HG03066 (cell line): ENCODE data around the gene SLC4A5.

Experiments
- ATAC-seq: cut with Tn5 transposase; IDR thresholded peaks from one replicate; pipeline ENCODE4 v1.9.1; 2021; ENCODE audit warnings: low read depth; ENCODE audit not compliant: unreplicated experiment

Gene SLC4A5

DNA sequence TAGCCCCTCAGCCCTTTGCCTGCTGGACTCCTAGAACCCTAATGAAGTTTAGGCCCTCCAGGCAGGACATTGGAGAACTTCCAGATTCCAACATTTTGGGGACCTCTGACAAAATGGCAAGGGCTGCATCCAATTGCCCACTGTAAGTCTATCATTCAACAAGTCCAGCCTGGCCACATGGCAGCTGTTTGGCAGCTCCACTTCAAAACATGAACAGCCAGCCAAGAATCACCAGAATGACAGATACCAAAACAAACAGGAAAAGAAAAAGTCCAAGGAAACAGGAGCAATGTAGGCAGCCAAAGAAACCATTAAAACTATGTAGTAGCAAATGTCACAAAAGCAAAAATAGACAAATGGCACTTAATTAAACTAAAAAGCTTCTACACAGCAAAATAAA is 25.5 kb downstream of the SLC4A5 start:
- no peak for ATAC-seq

DNA sequence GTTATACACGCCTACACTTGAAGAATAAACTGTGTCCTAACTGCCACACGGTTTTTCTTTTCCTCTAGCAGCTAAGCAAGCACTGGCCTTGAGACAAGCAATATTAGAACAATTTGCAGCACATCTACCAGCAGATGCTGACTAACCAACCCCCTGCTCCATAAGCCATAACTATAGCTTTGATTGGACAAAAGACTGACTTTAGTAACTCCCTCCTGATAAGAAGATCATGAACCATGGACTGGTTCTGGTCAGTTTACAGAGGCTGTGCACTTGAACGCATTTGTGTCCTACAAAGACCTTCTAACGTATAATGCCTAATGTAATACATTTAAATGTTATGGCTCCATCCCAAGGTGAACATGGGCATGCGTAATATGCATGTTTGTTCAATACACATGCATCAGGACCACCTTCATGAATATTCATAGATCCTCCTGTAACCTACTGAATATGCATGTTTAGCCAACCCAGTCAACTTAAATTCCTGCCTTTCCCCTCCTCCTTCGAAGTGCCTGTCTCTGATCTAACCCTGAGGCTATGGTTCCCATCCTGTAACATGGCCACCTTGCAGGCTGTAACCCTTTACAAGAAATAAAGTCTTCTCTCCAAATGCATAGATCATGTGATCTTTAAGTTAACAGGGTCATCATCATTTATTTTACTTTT is 26.5 kb downstream of the SLC4A5 start:
- ATAC-seq: no peak

DNA sequence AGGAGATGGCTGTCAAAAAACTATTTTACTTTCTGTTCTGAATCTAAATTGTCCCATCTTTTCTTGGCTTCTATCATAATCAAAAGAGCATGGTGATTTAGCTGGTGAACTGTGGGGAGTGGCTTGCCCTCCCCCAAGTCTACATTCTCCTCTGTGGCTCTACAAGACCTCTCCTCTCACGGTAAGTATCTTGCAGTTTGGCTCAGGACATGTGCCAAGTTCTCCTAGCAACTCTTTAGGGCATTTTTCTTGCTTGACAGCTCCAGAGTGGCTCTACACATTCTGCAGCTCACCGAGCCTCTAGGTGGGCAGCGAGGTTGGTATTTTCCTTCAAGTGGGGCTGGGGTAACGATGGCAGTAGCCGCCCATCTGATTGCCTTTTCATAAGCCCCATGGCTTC is 29.1 kb downstream of the SLC4A5 start:
- ATAC-seq: no peak

DNA sequence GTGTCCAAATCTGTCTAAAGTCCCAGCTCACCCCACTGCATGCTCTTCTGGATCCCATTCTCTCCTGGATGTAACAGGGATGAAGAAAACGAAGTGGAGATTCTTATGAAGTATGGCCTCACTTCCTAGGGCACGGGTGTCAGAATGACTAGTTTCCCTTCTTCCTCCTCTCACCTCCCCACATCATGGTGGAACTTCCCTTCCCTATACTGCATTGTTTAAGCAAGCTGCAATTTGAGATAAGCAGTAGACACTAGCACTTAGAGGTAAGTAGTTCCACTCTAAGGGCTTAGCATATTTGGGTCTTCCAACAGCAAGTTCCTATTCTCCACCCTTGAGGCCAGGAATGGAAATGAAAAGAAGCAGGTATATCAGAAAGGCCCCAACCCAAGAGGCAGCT is 29.7 kb downstream of the SLC4A5 start:
- ATAC-seq: no peak

DNA sequence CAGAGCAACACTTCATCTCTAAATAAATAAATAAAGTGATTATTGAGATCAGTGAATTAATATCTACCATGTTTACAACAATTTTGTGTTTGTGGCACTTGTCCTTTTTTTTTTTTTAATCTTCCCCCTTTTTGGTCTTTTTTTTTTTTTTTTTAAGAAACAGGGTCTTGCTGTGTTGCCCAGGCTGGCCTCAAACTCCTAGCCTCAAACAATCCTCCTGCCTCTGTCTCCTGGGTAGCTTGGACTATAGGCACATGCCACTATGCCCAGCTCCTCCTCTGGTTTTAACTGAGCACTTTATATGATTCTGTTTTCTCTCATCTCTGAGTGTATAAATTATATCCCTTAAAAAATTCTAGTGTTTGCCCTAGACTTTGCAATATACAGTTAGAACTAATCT is 30.3 kb downstream of the SLC4A5 start:
- ATAC-seq: no peak

DNA sequence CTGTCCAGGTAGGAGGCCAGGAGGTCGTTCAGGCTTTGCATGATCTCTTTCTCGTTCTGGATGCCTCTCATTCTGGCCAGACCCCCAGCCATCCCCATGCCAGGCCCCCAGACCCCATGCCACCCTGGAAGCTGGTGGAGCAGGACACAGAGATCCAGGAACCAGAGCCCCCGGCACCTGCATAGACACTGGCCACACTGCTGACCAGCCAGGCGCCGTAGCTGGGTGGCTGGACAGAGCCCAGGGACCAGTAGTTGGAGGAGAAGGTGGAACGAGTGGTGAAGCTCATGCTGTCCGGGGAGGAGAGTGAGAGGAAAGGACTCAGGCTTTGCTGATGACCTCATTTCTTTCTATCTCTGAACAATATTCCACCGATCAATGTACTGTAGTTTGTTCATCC is 35.5 kb downstream of the SLC4A5 start:
- no peak for ATAC-seq

DNA sequence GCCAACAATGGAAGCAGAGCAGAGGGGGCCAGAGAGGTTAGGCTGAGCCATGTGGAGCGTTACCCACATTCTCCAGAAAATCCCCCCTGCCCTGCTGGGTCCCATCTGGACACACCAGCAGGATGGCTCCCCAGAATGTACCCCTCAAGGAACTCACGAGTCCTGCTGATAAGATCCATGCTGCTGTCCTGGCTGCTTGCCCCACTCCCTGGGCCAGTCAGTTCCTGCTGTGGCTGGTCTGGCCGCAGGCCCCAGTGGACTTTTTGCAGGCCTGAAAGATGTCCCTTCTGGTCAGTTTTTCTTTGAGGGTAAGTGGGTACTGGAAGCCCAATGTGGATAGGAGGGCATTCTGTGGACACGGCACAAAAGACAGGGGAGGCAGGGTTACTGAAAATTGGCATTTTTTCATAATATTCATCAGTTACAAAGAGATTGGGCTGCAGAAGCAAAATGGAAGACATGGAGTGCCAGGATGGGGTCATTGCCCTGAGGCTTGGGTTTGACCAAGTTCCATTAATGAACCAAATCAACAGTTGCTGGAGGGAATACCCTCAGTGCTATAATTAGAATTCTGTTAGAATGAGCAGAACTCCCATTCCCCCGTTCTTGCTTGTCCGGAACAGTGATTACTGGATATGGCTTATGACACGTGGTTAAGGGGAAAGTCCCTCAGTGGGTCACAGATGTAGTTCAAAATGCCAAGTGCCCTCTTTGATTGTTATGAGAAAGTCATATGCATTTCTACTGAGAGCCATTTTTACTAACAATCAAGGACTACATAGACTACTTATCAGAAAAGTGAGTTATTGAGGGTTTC is 38.7 kb downstream of the SLC4A5 start:
- ATAC-seq: no peak

DNA sequence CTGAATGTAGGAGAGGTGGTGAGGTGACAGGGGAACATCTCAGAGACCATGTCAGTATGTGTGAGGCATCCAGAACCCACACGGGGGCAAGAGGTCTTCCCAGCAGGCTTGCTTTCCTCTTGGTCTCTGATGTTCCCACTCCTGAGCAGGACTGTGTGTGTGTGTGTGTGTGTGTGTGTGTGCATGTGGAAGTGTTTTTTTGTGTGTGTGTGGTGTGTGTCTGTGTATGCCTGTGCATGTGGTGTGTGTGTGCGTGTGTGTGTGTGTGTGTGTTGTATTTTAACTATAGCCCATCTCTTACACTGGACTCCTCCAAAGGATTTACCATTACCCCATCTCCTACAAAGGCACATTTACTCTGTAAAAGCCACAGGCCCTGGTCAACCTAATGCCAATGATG is 40.4 kb downstream of the SLC4A5 start:
- no peak for ATAC-seq

DNA sequence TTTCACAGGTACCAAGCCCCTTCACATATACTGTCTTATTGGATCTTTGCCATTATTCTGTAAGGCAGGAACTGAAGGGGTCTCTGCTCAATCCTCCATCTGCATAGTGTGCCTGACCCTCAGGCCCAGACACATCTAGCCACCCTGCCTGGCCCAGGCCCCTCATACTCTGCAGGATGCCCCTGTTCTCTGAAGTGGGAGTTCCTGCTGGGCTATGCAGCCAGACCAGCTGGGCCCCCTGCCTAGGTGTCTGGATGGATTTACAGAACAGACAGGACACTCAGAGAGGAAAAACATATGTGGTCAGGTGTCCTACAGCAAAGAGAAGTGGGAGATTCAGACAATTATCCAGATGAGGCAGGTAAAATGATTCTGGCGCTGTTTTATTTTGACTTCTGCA is 42.0 kb downstream of the SLC4A5 start:
- ATAC-seq: no peak

DNA sequence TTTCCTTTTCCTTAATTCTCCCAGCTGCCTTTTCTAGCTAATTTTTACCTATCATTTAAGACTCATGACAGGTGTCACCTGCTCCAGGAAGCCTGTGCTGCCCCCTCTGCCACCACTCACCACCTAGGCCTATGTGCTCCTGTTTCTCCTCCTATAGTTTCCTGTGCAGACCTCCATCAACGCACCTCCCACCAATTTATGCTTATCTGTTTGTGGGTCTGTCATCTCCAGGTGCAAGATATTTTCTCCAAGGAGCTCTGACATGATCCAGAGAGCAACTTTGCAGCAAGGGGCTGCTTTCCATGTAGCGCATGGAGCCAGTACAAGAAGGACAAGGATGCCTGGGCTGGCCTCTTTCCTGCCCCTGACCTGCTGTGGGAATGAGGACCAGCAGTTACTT is 42.7 kb downstream of the SLC4A5 start:
- no peak for ATAC-seq

DNA sequence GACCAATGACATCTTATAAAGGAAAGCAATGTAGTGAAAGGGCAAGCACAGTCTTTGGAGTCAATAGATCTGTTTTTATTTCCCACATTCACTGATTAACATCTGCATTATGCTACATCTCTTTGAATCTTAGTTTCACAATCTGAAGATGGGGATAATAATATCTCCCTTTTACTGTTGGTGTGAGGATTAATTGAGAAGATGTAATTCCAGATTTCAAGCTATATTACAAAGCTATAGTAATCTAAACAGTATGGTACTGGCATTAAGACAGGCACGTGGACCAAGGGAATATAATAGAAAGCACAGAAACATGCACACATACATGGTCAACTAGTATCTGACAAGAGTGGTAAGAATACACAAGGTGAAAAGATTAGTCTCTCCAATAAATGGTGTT is 45.3 kb downstream of the SLC4A5 start:
- ATAC-seq: no peak

DNA sequence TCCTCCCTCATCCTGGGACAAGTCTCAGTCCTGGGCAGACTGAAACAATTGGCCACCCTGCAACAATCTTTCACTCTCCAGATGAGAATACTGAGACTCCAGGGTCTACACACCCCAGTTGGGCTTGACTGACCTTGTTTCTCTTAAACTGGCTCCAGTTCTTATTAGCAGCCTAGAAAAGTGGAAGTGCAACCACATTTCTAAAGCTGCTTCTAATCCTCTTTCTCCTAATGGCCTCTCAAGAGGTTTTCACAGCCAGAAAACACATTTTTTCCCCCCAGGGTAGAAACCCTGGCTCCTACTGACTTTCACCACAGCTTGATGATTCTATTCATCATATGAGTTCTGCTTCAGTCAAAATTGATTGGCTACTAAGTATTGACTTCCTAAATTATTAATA is 45.8 kb downstream of the SLC4A5 start:
- peak; percentile 77 for ATAC-seq

DNA sequence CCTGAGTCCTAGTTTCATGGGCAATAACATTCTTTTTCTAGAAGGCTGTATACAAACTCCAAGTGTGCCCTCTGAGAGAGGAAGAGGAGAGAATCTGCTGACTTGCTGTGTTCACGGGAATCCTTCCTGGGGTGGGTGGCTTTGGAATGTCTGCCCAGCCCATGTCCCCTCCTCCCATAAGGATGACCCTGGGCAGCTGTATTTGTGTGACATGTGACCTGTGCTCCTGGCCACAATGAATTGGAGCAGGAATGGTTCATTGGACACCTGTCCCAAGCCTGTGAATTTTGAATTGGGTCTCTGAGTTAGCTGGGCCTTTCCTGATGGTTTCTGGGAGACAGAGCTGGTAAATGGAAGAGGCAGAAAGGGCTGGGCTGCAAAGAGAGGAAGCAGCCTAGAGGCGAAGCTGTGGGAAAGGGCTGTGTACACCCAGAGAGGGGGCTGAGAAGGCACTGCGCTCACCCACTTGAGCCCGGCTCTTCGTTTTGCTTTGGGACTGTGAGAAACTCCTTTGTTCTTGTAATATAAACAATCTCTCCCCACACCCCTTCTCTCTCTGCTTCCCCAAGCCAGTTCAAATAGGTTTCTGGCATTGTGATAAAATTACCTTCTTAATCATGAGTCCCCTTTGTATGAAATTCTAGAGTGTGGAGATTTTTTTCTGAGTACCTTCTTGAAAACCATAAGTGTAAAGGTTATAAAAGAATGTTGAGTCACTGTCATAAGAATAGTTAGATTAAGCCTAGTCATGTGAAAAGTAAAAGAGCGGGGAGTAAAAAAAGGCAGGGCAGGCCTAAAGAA is 49.8 kb downstream of the SLC4A5 start:
- ATAC-seq: no peak

DNA sequence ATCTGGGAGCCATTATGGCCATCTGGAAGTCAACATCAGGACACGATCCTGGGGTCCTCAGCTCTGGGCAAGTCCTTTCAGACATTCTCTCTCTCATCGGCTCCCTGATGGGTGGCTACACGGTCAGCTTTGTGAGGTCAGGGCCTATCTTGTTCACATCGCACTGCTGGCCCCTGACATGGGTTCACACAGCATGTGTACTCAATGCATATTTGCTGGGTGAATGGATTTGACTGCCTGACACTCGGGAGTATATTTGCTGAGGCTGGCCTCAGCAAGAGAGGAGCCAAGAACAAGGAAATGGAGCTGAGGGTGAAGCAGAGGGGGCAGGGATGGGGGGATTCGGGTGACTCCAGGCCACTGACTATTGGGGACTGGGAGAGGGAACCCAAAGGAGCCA is 50.5 kb downstream of the SLC4A5 start:
- ATAC-seq: no peak

DNA sequence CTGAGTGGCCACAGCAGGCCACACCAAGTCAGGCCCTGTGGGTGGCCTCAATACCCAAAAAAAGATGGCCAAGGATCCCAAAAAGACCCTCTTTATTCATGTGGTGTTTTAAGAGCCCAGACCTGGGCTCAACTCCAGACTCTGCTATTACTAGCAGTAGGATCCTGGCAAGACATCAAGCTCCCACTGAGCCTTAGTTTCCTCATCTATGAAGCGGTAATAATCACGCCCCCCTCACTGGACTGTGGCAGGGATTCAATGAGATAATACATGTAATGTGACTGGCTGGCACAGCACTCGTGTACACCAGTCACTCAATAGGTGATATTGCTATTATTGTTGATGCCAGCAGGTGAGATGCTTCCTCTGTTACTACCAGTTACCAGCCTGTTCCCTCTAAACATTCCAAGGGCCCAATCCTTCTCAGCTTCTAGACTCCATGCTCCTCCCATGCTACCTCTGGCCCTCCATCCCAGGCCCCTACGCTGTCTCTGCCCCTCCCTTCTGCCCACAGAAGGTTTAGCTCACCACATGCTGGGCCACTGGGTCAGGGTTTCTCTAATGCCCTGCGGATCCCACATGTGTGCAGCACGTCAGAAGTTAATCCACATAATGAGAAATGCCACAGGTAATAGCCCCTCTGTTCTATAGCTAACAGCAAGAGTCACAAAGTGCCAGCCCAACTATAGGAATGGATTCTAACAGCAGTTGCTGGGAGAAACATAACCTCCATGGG is 51.2 kb downstream of the SLC4A5 start:
- no peak for ATAC-seq

DNA sequence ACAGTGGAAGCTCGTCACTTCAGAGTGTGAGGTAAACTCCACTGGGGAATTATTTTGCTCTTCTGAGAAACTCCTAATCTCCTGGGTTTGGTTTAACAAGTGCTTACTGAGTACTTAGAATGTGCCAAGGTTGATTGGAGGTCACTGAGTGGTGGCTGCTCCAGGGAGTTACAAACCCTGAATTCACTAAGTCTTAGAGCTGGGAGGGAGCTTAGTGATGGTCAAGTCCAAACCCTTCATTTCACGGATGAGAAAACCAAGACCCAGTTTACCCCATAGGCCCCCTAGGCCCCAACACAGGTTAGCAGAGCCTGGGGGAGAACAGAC is 52.0 kb downstream of the SLC4A5 start:
- ATAC-seq: peak; percentile 22

DNA sequence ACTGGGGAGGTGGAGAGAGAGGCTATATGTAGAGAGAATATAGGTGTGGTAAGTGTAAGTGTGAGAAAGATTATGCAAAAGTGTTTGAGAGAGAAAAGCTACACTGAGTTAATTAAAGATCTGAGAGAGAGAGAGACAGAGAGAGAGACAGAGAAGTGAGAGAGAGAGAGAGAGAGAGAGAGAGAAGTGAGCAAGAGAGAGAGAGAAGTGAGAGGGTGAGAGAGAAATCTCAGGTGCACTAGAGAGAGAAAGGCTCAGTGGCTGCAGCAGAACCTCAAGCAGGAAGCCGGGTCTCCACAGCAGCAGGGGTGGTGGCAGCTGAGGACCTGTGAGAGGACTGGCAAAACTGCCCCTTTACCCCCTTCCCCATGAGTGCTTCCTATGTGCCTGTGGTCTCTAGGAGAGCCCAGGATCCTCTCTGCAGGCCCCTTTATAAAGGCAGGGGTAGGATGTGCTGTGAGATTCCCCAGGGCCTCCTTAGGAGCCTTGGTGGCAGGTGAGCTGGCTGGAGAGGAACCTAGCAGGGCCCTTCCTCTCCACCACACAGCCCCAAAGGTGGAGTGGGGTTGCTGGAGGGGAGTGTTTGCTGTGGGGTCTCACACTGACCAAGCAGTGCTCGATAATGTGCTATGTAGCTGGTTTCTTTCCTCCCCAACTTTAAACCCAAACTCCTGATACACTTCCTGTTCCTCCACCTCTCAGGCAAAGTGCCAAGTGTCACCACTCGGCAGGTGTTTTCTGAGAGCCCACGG is 52.6 kb downstream of the SLC4A5 start:
- ATAC-seq: peak; percentile 74

DNA sequence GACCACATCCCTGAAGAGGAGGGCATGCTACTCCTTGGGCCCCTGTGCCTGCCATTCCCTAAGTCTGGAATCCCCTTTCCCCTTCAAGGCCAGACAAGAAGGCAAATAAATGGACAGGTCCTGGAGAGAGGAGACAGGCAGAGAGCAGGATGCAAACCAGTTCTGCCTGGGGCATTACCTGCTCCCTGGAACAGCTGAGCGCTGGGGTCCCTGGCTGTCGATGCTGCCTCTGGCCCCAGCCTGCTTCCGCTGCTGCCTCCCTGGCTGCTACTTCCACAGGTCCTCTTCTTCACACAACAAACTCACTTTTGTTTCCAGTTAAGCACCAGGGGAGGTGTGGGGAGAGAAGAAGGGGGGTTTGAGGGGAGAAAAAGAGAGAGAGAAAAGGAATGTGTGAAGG is 53.1 kb downstream of the SLC4A5 start:
- ATAC-seq: no peak

DNA sequence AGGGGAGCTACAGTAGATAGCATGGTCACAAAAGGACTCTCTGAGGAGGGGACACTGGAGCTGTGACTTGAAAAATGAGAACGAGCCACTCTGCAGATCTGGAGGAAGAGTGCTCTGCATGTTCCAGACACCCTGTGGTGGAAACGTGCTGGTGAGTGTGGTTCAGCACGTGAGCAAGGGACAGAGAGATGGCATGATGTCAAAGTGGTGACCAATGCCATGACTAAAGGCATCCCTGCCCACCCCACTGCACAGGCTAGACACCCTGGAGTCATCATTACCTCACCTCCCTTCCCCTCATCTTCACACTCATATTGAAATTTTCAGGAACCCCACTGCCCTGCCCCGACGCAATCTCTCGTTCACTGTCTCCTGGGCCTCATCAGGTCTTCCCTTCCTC is 56.5 kb downstream of the SLC4A5 start:
- no peak for ATAC-seq
